ENCODE data around the gene ZNF22.

Gene ZNF22

GRCh38 chr10:44970812-44971395 lies 29.8 kb upstream of the ZNF22 start:
- H3K36me3 ChIP-seq, result peaks cover 16 to 32% (median 31%) of the 10 kb centered on the region in 3 donors
- peaks cover 0 to 61% (median 49%) of the 10 kb centered on the region in 4 donors for H3K4me1 ChIP-seq
- H3K4me3 ChIP-seq, result no peak overlapping the region
- no peak for DNase-seq
- H3K9me3 ChIP-seq, result no peaks in the 10 kb centered on the region
- H3K27me3 ChIP-seq, result no peaks in the 10 kb centered on the region
- no peak overlapping the region for H3K27ac ChIP-seq
- TF ChIP-seq CTCF (IDR thresholded peaks at IDR 0.05), result no peak
- intact Hi-C loops (cut with DNase I; ENCODE audit: low total_unique reads), result loop anchor here (10.0 kb wide), 1 partner anchor 96 kb away; no protein-coding TSS in a partner anchor

- Histone ChIP-seq H3K27ac (no peak overlapping the region), H3K9me3 (no peaks in the 10 kb centered on the region), H3K4me3 (no peak overlapping the region), H3K4me1 (peaks cover 0 to 61% (median 46%) of the 10 kb centered on the region in 4 donors), H3K36me3 (peaks cover 16 to 35% (median 32%) of the 10 kb centered on the region in 3 donors), H3K27me3 (no peaks in the 10 kb centered on the region)
- intact Hi-C loops (cut with DNase I; ENCODE audit: low total_unique reads), result loop anchor here (10.0 kb wide), 1 partner anchor 97 kb away; no protein-coding TSS in a partner anchor
- DNase-seq, result no peak
- no peak for TF ChIP-seq CTCF (IDR thresholded peaks at IDR 0.05)
Measured at GRCh38 chr10:44971434-44971833, 29.3 kb upstream of the ZNF22 start.

GRCh38 chr10:44971935-44972757 lies 28.6 kb upstream of the ZNF22 start:
- Histone ChIP-seq H3K9me3 (no peaks in the 10 kb centered on the region), H3K27me3 (no peaks in the 10 kb centered on the region), H3K27ac (peak overlapping the region; percentile 90 to 96), H3K36me3 (peaks cover 17 to 42% (median 39%) of the 10 kb centered on the region in 3 donors), H3K4me3 (no peak overlapping the region), H3K4me1 (peaks cover 0 to 61% (median 44%) of the 10 kb centered on the region in 4 donors)
- DNase-seq, result no peak
- no peak for TF ChIP-seq CTCF (IDR thresholded peaks at IDR 0.05)
- intact Hi-C loops (cut with DNase I; ENCODE audit: low total_unique reads), result loop anchor here (10.0 kb wide), 1 partner anchor 97 kb away; no protein-coding TSS in a partner anchor

GRCh38 chr10:44972874-44973306 lies 27.8 kb upstream of the ZNF22 start:
- H3K27ac ChIP-seq, result peak overlapping the region; percentile 90 to 96
- intact Hi-C loops (cut with DNase I; ENCODE audit: low total_unique reads), result loop anchor here (10.0 kb wide), 1 partner anchor 98 kb away; no protein-coding TSS in a partner anchor

More at GRCh38 chr10:44972874-44973306, 27.8 kb upstream of the ZNF22 start:
- Histone ChIP-seq H3K4me3 (no peak overlapping the region), H3K9me3 (no peaks in the 10 kb centered on the region), H3K27me3 (no peaks in the 10 kb centered on the region), H3K36me3 (peaks cover 23 to 49% (median 46%) of the 10 kb centered on the region in 3 donors), H3K4me1 (peaks cover 0 to 56% (median 37%) of the 10 kb centered on the region in 4 donors)
- no peak for TF ChIP-seq CTCF (IDR thresholded peaks at IDR 0.05)
- no peak for DNase-seq
